HG03565 (cell line): Measurements from ENCODE around the gene PRKACA.

Experiments used
- ATAC-seq: cut with Tn5 transposase; IDR thresholded peaks from one replicate; pipeline ENCODE4 v1.9.1; 2021; ENCODE audit warnings: mild to moderate bottlenecking, moderate library complexity; ENCODE audit not compliant: unreplicated experiment

PRKACA gene

DNA sequence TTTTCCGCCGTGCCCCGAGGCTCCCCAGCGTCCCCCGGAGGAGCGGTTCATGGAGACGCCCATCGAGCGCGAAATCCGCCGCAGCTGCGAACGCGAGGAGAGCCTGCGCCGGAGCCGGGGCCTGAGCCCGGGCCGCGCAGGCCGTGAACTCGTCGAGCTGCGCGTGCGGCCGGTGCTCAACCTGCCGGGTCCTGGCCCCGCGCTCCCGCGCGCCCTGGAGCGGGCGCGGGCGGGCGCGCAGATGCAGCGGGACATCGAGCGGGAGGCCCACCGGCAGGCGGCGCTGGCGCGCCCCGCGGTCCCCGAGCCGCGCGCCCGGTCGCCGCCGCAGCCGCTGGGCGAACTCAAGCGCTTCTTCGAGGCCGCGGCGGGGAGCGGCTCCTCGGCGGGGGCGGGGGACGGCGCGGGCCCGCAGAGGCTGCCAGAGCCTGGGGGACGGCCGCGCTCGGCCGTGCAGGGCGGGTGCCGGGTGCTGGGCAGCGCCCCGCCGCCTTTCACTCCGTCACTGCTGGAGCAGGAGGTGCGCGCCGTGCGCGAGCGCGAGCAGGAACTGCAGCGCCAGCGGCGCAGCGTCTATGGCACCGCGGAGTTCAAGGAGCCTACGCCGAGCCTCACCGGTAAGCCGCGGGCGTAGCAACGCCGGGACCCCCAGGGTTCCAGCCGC lies 44.2 kb downstream of the PRKACA start:
- ATAC-seq = peak; percentile 50

DNA sequence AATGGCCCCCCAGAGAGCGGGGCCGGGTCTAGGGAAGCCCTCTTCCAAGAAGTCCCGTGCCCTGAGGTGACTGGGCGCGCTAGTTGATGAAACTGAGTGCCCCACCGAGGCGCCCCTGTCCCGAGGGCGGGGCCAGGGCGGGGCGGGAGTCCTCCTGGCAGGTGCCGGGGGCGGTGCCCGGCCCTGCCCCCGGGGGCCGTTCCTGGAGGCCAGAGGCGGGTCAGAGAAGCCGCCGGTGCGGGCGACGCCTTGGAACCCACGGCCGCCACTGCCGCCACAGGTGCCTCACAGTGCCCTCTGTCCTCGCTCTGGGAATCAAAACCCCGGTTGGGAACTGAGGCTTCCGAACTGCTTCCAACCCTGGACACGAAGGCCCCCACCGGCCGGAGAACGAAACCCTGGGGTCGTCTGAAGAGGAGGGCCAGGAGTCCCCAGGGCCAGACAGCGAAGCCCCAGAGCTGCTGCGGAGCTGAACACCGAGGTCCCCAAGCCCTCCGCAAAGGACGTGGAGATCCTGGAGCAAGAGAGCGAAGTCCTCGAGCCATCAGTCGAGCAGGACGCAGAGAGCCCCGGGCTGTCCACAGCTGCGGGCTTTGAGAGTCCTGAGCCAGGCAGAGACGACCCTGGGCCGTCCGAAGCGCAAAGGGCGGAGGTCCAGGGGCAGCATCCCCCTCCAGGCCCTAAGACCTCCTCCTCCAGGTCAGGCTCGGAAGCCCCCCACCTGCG lies 44.9 kb downstream of the PRKACA start, which contains the start of gene MISP3:
Gene MISP3 (plus strand): TSS at position 252 of the 726 bp plus-strand sequence. CDS start 524 bp downstream, outside the sequence.
- ATAC-seq = no peak

DNA sequence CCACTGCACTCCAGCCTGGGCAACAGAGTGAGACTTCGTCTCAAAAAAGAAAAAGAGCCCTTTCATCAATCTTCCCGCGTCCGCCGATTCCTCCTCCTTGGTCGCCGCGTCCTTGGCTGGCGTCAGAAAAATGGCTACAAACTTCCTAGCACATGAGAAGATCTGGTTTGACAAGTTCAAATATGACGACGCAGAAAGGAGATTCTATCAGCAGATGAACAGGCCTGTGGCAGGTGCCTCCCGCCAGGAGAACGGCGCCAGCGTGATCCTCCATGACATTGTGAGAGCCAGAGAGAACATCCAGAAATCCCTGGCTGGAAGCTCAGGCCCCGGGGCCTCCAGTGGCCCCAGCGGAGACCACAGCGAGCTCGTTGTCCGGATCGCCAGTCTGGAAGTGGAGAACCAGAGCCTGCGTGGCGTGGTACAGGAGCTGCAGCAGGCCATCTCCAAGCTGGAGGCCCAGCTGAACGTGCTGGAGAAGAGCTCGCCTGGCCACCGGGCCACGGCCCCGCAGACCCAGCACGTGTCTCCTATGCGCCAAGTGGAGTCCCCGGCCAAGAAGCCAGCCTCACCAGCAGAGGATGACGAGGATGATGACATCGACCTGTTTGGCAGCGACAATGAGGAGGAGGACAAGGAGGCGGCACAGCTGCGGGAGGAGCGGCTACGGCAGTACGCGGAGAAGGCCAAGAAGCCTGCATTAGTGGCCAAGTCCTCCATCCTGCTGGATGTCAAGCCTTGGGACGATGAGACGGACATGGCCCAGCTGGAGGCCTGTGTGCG lies 47.1 kb downstream of the PRKACA start:
- ATAC-seq = no peak

DNA sequence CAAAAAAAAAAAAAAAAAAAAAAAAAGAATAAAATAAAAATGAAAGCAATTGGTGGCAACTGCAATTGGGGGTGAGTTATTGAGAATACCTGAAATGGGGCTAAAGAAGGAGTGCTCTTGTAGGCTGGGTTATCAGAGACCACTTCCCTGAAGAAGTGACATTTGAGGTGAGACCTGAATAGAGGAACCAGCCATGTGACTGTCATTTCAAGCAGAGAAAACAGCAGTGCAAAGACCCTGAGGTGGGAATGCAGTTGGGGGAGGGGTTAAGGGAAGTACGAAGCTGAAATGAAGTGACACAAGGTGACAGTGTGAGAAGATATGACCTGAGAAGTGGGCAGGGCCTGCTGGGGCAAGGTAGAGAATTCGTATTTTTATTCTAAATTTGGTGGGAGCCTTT lies 51.4 kb downstream of the PRKACA start:
- no peak for ATAC-seq

DNA sequence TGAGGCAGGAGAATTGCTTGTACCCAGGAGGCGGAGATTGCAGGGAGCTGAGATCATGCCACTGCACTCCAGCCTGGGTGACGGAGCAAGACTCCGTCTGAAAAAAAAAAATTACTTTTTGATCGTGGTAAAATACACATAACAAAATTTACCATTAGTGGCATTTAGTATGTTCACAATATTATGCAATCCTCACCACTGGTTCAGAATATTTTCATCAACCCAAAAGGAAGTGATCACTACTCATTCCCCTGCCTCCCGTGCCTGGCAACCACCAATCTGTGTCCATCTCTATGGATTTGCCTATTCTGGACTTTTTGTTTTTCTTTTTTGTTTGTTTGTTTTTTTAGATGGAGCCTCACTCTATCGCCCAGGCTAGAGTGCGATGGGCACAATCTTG lies 54.5 kb downstream of the PRKACA start:
- no peak for ATAC-seq

DNA sequence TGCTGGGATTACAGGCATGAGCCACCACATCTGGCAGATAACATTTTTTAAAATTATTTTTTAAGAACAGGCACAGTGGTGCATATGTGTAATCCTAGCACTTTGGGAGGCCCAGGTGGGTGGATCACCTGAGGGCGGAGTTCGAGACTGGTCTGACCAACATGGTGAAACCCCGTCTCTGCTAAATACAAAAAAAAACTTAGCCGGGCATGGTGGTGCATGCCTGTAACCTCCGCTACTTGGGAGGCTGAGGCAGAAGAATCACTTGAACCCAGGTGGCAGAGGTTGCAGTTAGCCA lies 55.1 kb downstream of the PRKACA start:
- no peak for ATAC-seq

DNA sequence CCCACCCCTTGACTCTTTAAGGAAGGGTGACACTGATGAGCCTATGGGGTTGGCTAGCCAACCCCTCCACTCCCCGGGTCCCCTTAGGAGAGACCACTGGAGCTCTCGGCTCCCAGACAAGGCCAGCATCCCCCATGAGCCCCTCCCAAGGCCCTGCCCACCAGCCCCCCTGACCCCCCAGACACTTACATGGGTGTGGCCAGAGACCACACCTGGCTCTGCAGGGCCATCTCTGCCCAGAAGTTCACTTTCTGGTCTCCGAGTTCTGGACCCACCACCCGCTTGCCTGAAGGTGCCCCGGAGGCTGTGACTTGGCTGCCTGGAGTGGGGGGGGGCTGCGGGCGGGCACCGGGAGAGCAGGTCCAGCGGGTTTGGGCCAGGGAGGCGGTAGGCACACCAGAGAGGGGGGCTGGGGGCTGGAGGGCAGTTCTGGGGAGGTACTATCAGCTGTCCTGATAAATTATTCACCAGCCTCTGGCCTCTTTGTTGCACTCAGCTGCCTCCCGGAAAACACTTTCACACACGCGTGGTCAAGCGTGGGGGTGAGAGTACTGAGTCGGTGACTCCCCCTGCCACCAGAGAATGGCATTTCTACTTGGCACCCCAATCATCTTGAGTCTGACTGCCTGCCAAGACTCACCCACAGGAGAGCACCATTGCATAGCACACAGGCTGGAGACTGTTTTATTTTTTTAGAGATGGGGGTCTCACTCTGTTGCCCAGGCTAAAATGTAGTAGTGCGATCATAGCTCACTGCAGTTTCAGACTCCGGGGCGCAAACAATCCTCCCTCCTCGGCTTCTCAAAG lies 55.6 kb downstream of the PRKACA start, which contains the start of gene PALM3:
Gene PALM3 (minus strand): TSS at position 326 of the 807 bp plus-strand sequence. CDS start 96 bp downstream, at position 230.
- ATAC-seq = no peak

DNA sequence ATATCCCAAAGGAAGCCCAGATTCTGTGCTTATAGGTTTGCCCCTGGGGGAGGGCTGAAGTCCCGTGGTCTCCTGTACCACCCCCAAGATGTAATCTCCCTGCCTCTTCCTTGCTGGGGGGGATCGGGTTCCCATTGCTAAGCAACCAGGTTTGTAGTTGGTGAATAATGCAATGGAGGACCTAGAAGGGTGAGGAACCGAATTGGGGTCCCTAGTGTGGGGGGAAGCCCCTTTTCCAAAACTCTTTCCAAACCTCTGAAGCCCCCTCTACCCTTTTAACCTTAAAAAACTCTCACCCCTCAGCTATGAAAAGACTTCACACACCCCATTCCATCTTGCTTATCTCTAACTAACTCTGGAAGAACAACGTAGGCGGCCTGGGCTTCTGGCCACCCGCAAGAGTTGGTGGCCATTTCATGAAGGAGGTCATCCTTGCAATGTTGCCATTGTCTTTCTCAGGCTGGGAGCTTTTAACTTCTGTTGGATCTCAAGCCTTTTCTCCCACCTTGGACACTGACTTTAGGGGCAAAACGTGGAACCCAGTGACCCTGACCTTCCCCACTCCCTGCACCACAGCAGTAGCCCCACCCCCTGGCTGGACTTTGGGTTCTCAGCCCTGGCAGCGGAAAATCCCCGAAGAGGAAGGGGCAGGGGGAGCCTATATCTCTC lies 56.3 kb downstream of the PRKACA start:
- ATAC-seq = no peak

DNA sequence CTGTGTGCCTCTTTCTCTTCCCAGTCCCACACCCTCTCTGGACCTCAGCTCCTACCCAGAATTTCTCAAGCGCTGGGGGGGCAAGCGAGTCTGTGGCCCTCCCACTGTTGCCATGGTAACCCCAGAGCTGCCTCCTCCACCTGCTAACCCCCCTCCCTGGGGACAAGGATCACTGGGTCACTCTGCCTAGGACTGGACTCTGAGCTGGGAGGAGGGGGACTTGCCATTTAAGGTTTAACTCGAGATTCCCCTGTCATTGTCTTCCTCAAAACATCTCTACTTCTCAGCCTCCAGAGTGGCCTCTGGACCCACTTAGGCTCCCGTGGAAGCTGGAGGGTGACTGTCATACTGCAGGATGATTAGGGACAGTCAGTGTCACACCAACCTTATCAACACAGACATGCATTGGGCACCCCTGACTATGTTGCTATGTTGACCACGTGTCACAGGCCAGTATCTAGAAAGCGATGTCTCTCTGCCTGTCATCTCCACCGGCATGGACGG lies 57.9 kb downstream of the PRKACA start:
- ATAC-seq = no peak

DNA sequence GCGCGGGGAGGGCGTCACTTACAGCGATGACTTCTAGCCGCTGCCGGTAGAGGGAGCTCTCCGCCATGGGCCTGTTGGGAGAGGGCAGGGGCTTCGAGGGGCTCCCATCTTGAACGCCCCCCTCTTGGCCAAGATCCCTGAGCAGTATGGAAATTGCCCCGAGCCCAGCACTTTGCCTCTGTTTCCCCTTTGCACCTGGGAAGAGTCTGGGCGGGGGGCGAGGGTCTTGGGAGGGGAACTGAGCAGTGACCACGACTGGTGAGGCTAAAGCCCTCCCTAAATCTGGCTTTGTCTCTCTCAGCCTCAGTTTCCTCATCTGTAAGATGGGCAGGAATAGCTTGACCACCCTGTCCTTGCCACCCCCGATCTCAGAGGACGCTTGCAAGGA lies 58.5 kb downstream of the PRKACA start:
- ATAC-seq = no peak

DNA sequence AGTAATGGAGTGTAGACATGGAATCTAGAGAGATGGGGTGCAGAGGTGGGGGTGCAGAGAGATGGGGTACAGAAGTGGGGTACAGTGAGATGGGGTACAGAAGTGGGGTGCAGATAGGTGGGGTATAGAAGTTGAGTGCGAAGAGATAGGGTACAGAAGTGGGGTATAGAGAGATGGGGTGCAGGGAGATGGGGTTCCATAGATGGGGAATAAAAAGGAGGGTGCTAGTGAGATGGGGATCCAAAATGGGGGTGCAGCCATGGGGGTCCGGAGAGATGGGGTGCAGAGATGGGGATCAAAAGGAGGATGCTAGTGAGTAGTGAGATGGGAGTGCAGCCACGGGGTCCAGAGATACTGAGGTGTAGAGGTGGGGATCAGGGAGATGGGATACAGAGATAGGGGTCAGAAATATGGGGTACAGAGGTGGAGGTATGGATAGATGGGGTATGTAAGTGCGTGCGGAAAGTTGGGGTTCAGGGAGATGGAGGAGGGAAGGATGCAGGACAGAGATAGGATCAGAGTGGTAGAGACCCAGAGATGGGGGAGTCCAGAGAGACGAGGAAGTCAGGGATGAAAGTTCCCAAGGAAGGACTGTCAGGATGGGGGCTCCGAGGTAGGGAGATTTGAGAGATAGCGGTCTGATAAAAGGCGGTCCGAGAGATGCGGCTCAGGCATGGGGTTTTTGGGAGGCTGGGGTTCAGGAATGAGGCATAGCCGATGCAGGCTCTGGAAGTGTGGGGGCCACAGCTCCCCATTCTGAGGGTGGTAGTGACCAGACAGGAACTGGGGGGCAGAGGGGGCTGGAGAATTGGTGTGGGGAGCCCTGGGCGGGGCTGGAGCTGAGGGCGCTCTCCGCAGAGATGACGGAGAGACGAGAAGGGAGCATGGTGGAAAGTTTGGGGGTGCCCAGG lies 59.1 kb downstream of the PRKACA start:
- ATAC-seq = no peak

DNA sequence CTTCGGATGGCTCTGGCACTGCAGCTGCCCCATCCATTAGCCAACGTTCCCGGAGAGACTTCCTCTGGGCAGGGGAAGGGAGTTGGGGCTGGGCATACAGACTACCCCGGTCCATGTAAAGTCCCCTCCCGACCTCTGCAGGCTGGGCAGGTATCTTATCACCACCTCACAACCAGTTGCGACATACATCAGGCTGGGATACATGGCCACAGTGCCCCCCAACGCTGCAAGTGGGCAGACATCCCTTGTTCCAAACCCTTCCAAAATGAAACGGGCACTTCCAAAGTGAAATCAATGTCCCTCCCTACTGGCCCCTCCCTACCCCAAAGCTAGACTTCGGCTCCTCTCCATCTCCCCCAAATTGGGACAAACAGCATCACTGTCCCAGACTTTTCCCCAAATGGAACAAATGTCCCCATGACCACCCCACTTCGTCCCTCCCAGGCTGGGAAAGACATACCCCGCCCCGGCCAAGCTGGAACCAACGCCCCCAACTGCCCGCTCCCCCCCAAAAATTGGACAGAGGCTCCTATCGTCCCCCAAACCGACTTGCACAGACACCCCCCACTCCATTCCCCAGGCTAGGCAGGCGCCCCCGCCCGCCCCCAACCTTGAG lies 60.7 kb downstream of the PRKACA start:
- ATAC-seq = no peak

DNA sequence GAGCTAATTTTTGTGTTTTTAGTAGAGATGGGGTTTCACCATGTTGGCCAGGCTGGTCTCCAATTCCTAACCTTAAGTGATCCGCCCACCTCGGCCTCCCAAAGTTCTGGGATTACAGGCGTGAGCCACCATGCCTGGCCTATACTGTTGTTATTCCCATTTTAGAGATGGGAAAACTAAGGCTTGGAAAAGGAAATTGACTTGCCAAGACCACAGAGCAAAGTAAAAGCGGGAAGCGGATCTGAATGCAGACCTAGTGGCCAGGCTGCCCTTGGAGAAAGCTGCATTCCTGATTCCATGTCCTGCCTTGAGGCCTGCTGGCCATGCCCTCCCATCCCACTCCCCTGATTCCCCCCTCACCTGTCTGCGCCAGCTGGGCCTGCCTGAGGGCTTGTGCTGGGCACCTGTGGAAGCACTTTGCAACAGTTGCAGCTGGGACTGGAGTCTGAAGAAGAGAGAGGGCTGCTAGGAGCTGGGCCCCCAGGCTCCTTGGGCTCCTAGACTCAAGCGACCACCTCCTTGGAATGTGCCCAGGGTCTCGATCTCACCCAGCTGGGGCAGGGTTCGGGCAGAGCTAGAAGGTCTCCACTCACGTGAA lies 61.4 kb downstream of the PRKACA start:
- no peak for ATAC-seq

DNA sequence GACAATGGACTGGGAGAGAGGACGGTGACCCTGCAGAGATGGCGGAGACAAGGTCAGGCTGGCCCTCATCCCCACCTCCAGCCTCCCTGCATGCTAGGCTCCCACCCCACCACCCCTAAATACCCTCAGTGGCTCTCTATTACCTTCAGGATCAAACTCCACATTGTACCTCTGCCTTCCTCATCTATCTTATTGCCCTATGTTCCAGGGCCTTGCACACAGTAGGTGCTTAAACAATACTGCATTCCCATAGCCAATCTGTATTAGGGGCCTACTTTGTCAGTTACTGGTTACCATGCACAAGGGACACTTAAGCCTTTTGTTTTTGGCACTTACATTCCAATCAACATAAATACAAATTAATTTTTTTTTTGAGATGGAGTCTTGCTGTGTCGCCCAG lies 62.2 kb downstream of the PRKACA start:
- ATAC-seq = no peak

DNA sequence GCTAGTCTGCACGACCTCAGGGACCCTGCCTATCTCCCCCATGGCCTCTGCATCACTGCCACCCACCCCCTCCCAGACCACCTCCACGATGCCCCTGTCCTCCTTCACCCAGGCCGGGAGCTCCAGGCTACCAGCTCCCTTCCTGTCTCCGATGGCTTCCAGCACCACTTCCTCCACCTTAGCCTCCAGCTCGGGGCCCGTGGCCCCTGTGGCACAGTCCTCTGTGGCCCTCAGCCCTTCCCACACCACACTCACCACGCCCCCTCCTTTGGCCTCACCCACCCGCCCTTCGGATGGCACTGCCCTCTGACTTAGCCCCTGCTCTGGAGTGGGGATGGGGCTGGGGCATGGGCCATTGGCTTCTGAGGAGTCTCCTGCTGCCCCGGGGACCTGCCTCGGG lies 62.8 kb downstream of the PRKACA start:
- ATAC-seq = no peak

DNA sequence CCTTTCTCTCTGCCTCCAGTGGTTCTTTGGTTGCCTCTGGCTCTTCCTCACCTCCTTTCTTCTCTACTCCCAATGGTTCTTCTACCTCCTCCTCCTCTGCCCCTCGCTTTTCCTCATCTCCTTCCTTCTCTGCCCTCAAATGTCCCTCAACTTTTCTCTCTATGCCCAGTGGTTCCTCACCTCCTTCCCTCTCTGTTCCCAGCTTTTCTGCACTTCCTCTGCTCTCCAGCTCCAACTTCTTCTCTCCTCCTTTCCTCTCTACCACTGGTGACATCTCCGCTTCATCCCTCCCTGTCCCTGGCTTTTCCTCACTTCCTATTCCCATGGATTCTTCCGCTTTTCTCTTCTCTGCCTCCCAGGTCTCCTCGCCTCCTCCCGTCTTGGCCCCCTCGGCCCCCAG lies 63.5 kb downstream of the PRKACA start:
- ATAC-seq = no peak

DNA sequence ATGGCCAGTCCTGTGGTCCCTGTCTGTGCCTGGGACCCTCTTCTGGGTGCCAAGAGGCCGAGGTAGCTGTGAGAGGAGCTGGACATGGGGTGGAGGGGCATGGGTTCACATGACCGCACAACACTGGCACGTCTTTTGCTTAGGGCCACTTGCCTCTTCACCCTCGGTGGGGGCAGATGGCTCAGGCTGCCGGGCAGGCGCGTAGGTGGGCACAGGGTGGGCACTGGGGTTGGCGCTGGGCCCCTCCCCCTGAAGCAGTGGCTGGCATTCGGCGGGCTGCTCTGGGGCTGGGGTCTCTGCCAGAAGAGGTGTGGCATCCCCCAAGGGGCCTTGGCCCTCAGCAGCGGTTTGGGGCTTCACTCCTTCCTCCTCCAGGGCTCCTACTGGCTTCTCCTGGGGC lies 64.1 kb downstream of the PRKACA start:
- no peak for ATAC-seq

DNA sequence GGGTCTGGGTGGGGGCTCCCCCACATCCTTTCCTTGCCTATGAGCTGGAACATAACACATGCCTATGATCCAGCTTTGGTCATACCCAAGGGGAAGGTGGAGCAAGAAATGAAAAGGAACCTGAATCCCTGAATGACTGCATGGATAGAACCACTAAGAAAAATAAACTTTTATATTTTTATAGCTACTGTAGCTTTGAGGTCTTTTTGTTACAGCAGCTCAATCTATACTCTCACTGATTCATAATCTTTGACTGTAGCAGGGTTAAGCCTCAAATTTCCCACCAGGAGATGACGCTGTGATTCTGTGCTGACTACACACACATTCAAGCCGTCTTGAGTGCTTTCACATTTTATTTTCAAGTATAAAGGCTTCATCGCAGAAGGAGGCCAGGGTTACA lies 64.5 kb downstream of the PRKACA start:
- ATAC-seq = no peak
